Stimulated activated naive CD8-positive, alpha-beta T cell treated with anti-CD3 and anti-CD28 coated beads, Interleukin-15, Interleukin-2, amounts not matched to agents 100 ng/mL and 50 ng/mL, for 24 hours (primary cell): Measurements from ENCODE around the gene SH3RF2.
"Not testable (repeated sequence)": the region's sequence is repeated elsewhere in the genome, so short reads cannot be mapped to it uniquely, and the experiment has no call there.

Experiments
- H3K27ac Mint-ChIP-seq: one replicate; pipeline ENCODE4 v1.8.0; 2021; ENCODE audit warnings: mild to moderate bottlenecking, mixed read lengths
- H3K27me3 Mint-ChIP-seq: one replicate; pipeline ENCODE4 v1.8.0; 2021; ENCODE audit warnings: mixed read lengths
- H3K36me3 Mint-ChIP-seq: one replicate; pipeline ENCODE4 v1.8.0; 2021; ENCODE audit warnings: low read depth, mixed read lengths
- H3K4me1 Mint-ChIP-seq: one replicate; pipeline ENCODE4 v1.8.0; 2021; ENCODE audit warnings: low read depth, mixed read lengths
- H3K4me3 Mint-ChIP-seq: one replicate; pipeline ENCODE4 v1.8.0; 2021; ENCODE audit warnings: mild to moderate bottlenecking, mixed read lengths
- H3K9me3 Mint-ChIP-seq: one replicate; pipeline ENCODE4 v1.8.0; 2021; ENCODE audit warnings: mixed read lengths

The SH3RF2 gene

GRCh38 chr5:145951071-145951470 is 14.7 kb downstream of the SH3RF2 start:
- H3K36me3 Mint-ChIP-seq: no peaks in the 10 kb centered on the region
- peaks cover 15% of the 10 kb centered on the region for H3K4me1 Mint-ChIP-seq
- H3K27me3 Mint-ChIP-seq: peaks cover 38% of the 10 kb centered on the region
- H3K9me3 Mint-ChIP-seq: peaks cover 3% of the 10 kb centered on the region
- H3K27ac Mint-ChIP-seq: no peak overlapping the region
- no peak overlapping the region for H3K4me3 Mint-ChIP-seq

GRCh38 chr5:145953202-145953601 is 16.8 kb downstream of the SH3RF2 start:
- Mint-ChIP-seq H3K4me3 (no peak overlapping the region), H3K4me1 (no peaks in the 10 kb centered on the region), H3K27me3 (peaks cover 36% of the 10 kb centered on the region), H3K36me3 (no peaks in the 10 kb centered on the region), H3K27ac (no peak overlapping the region), H3K9me3 (peaks cover 3% of the 10 kb centered on the region)

GRCh38 chr5:145954140-145954539 is 17.8 kb downstream of the SH3RF2 start:
- H3K36me3 Mint-ChIP-seq, H3K4me1 Mint-ChIP-seq, H3K27ac Mint-ChIP-seq, H3K4me3 Mint-ChIP-seq, H3K9me3 Mint-ChIP-seq: not testable (repeated sequence)
- H3K27me3 Mint-ChIP-seq: peaks cover 28% of the 10 kb centered on the region

- H3K27me3 Mint-ChIP-seq: peaks cover 20% of the 10 kb centered on the region
- peaks cover 3% of the 10 kb centered on the region for H3K9me3 Mint-ChIP-seq
- peaks cover 9% of the 10 kb centered on the region for H3K4me1 Mint-ChIP-seq
- H3K27ac Mint-ChIP-seq: no peak overlapping the region
- no peaks in the 10 kb centered on the region for H3K36me3 Mint-ChIP-seq
- no peak overlapping the region for H3K4me3 Mint-ChIP-seq
Observed at GRCh38 chr5:145957388-145957787, 21.0 kb downstream of the SH3RF2 start.

- Mint-ChIP-seq H3K27me3 (peaks cover 18% of the 10 kb centered on the region), H3K27ac (no peak overlapping the region), H3K4me1 (peaks cover 9% of the 10 kb centered on the region), H3K4me3 (no peak overlapping the region), H3K9me3 (peaks cover 3% of the 10 kb centered on the region), H3K36me3 (no peaks in the 10 kb centered on the region)
Observed at GRCh38 chr5:145958436-145958835, 22.1 kb downstream of the SH3RF2 start.

- Mint-ChIP-seq H3K27ac (no peak overlapping the region), H3K9me3 (no peaks in the 10 kb centered on the region), H3K4me3 (no peak overlapping the region), H3K27me3 (peaks cover 13% of the 10 kb centered on the region), H3K36me3 (no peaks in the 10 kb centered on the region), H3K4me1 (peaks cover 9% of the 10 kb centered on the region)
Observed at GRCh38 chr5:145960166-145960565, 23.8 kb downstream of the SH3RF2 start.

- Mint-ChIP-seq H3K4me3 (no peak overlapping the region), H3K4me1 (peaks cover 9% of the 10 kb centered on the region), H3K36me3 (no peaks in the 10 kb centered on the region), H3K27ac (no peak overlapping the region), H3K9me3 (no peaks in the 10 kb centered on the region), H3K27me3 (peaks cover 5% of the 10 kb centered on the region)
Observed at GRCh38 chr5:145960848-145961600, 24.6 kb downstream of the SH3RF2 start.

GRCh38 chr5:145962001-145962400 is 25.6 kb downstream of the SH3RF2 start:
- H3K9me3 Mint-ChIP-seq: no peaks in the 10 kb centered on the region
- no peak overlapping the region for H3K4me3 Mint-ChIP-seq
- H3K27ac Mint-ChIP-seq: no peak overlapping the region
- H3K4me1 Mint-ChIP-seq: peaks cover 9% of the 10 kb centered on the region
- peaks cover 5% of the 10 kb centered on the region for H3K27me3 Mint-ChIP-seq
- H3K36me3 Mint-ChIP-seq: no peaks in the 10 kb centered on the region

- H3K9me3 Mint-ChIP-seq, H3K4me1 Mint-ChIP-seq, H3K4me3 Mint-ChIP-seq, H3K36me3 Mint-ChIP-seq, H3K27ac Mint-ChIP-seq, H3K27me3 Mint-ChIP-seq: not testable (repeated sequence)
Observed at GRCh38 chr5:145964008-145964407, 27.6 kb downstream of the SH3RF2 start.

- no peaks in the 10 kb centered on the region for H3K36me3 Mint-ChIP-seq
- no peak overlapping the region for H3K27ac Mint-ChIP-seq
- no peaks in the 10 kb centered on the region for H3K9me3 Mint-ChIP-seq
- H3K27me3 Mint-ChIP-seq: peaks cover 9% of the 10 kb centered on the region
- H3K4me3 Mint-ChIP-seq: no peak overlapping the region
- peaks cover 5% of the 10 kb centered on the region for H3K4me1 Mint-ChIP-seq
Observed at GRCh38 chr5:145965804-145966203, 29.4 kb downstream of the SH3RF2 start.

- H3K36me3 Mint-ChIP-seq: no peaks in the 10 kb centered on the region
- no peak overlapping the region for H3K4me3 Mint-ChIP-seq
- H3K27me3 Mint-ChIP-seq: peaks cover 8% of the 10 kb centered on the region
- H3K4me1 Mint-ChIP-seq: no peaks in the 10 kb centered on the region
- H3K27ac Mint-ChIP-seq: no peak overlapping the region
- no peaks in the 10 kb centered on the region for H3K9me3 Mint-ChIP-seq
Observed at GRCh38 chr5:145967296-145967695, 30.9 kb downstream of the SH3RF2 start.

- H3K9me3 Mint-ChIP-seq: no peaks in the 10 kb centered on the region
Observed at GRCh38 chr5:145968970-145969713, 32.8 kb downstream of the SH3RF2 start.

GRCh38 chr5:145969714-145970092 is 33.3 kb downstream of the SH3RF2 start:
- H3K27ac Mint-ChIP-seq: no peak overlapping the region

More at GRCh38 chr5:145968970-145969713, 32.8 kb downstream of the SH3RF2 start:
- no peak overlapping the region for H3K27ac Mint-ChIP-seq
- no peaks in the 10 kb centered on the region for H3K4me1 Mint-ChIP-seq
- H3K4me3 Mint-ChIP-seq: no peak overlapping the region
- H3K27me3 Mint-ChIP-seq: peaks cover 5% of the 10 kb centered on the region
- H3K36me3 Mint-ChIP-seq: no peaks in the 10 kb centered on the region

GRCh38 chr5:145971108-145971507 is 34.7 kb downstream of the SH3RF2 start:
- Mint-ChIP-seq H3K27ac (no peak overlapping the region), H3K4me3 (no peak overlapping the region), H3K4me1 (no peaks in the 10 kb centered on the region), H3K27me3 (peaks cover 10% of the 10 kb centered on the region), H3K9me3 (no peaks in the 10 kb centered on the region), H3K36me3 (no peaks in the 10 kb centered on the region)

More at GRCh38 chr5:145969714-145970092, 33.3 kb downstream of the SH3RF2 start:
- no peaks in the 10 kb centered on the region for H3K9me3 Mint-ChIP-seq
- no peak overlapping the region for H3K4me3 Mint-ChIP-seq
- no peaks in the 10 kb centered on the region for H3K4me1 Mint-ChIP-seq
- no peaks in the 10 kb centered on the region for H3K36me3 Mint-ChIP-seq
- H3K27me3 Mint-ChIP-seq: peaks cover 10% of the 10 kb centered on the region

- no peaks in the 10 kb centered on the region for H3K9me3 Mint-ChIP-seq
- H3K4me3 Mint-ChIP-seq: no peak overlapping the region
Observed at GRCh38 chr5:145971701-145972100, 35.3 kb downstream of the SH3RF2 start.

More at GRCh38 chr5:145971701-145972100, 35.3 kb downstream of the SH3RF2 start:
- no peaks in the 10 kb centered on the region for H3K4me1 Mint-ChIP-seq
- no peak overlapping the region for H3K27ac Mint-ChIP-seq
- H3K27me3 Mint-ChIP-seq: peaks cover 10% of the 10 kb centered on the region
- H3K36me3 Mint-ChIP-seq: no peaks in the 10 kb centered on the region
